Measurements from ENCODE around the gene PTCH1. TPM values are rescaled to one million over a fixed set of nuclear protein-coding genes. Genes with fewer than 3 reads are reported as not detected.

Gene PTCH1
- polyA plus RNA-seq, 2 of the 4 experiments (the other 2 are of a cell fraction), result 1.9 to 4.8 TPM

DNA sequence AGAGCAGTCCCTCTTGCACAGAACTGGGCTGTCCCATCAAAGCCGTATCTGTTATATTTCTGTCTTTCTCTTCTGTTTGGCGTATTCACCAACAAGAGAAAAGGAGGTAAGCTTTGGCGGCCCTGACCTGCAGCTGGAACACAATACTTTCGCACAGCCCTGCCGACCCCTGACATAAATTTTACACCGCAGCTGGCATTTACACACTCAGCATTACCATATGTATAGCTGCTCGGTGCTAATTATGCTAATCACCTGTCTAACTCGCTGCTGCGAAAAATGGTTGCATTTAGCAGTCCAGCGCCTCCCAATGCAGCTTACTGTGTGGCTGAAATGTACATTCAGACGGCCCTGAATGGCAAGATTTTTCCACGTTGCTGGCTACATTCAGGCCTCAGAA, 20.8 kb downstream of the PTCH1 start (continued):
- TF ChIP-seq, protein P1, sequence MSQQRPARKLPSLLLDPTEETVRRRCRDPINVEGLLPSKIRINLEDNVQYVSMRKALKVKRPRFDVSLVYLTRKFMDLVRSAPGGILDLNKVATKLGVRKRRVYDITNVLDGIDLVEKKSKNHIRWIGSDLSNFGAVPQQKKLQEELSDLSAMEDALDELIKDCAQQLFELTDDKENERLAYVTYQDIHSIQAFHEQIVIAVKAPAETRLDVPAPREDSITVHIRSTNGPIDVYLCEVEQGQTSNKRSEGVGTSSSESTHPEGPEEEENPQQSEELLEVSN (IDR thresholded peaks at IDR 0.05; ENCODE audit: borderline replicate concordance, low read depth), result no peak
- TF ChIP-seq RCOR1 (IDR thresholded peaks at IDR 0.05; ENCODE audit: low read depth, low read length) (no peak), HOXB13 (CRISPR knock-in tag; IDR thresholded peaks at IDR 0.05; ENCODE audit: low read depth) (no peak)

DNA sequence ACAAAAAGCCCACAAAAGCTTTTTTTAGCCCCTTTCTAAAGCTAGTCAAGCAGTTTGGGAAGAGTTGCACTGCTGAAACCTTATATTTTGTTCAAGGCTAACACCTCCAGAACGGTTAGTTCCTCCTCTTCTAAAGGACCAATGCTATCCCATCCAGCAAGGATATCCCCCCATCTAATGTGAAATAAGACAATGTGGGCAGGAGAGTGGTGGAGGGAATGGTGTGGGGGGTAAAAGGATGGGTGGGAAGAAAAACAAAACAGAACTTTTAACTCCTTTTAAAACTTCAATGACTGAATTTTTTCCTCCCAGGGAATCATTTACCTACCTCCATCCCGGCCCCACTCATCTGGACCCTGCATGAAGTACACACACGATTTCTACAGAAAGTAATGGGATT, 21.2 kb downstream of the PTCH1 start:
- H3K4me1 ChIP-seq, result 0 out of 3 replicates have a peak, but pooled peaks cover 3% of the 10 kb centered on the region
- DNase-seq (ENCODE audit: low read depth in 1 of 2, low spot score in 1 of 2), result no peak
- no peak overlapping the region for H3K4me2 ChIP-seq
- ATAC-seq, result no peak
- TF ChIP-seq, protein P2, sequence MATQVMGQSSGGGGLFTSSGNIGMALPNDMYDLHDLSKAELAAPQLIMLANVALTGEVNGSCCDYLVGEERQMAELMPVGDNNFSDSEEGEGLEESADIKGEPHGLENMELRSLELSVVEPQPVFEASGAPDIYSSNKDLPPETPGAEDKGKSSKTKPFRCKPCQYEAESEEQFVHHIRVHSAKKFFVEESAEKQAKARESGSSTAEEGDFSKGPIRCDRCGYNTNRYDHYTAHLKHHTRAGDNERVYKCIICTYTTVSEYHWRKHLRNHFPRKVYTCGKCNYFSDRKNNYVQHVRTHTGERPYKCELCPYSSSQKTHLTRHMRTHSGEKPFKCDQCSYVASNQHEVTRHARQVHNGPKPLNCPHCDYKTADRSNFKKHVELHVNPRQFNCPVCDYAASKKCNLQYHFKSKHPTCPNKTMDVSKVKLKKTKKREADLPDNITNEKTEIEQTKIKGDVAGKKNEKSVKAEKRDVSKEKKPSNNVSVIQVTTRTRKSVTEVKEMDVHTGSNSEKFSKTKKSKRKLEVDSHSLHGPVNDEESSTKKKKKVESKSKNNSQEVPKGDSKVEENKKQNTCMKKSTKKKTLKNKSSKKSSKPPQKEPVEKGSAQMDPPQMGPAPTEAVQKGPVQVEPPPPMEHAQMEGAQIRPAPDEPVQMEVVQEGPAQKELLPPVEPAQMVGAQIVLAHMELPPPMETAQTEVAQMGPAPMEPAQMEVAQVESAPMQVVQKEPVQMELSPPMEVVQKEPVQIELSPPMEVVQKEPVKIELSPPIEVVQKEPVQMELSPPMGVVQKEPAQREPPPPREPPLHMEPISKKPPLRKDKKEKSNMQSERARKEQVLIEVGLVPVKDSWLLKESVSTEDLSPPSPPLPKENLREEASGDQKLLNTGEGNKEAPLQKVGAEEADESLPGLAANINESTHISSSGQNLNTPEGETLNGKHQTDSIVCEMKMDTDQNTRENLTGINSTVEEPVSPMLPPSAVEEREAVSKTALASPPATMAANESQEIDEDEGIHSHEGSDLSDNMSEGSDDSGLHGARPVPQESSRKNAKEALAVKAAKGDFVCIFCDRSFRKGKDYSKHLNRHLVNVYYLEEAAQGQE (IDR thresholded peaks at IDR 0.05), result no peak
- TF ChIP-seq ZFP36 (IDR thresholded peaks at IDR 0.05; ENCODE audit: borderline replicate concordance, partially characterized antibody) (no peak), CEBPB (IDR thresholded peaks at IDR 0.05) (no peak), PHF8 (IDR thresholded peaks at IDR 0.05; ENCODE audit: borderline replicate concordance, low read depth) (no peak), ZNF302 (CRISPR knock-in tag; IDR thresholded peaks at IDR 0.05) (no peak), BHLHE40 (IDR thresholded peaks at IDR 0.05; ENCODE audit: low read depth, low read length) (no peak), FOSB (CRISPR knock-in tag; IDR thresholded peaks at IDR 0.05) (no peak), ESRRA (IDR thresholded peaks at IDR 0.05; ENCODE audit: borderline replicate concordance, low read length) (no peak), KDM5A (IDR thresholded peaks at IDR 0.05) (no peak), RAD21 (conservative IDR thresholded peaks at IDR 0.05 in 1 of 2, IDR thresholded peaks at IDR 0.05 in 1 of 2) (no peak)
- TF ChIP-seq, protein P3, sequence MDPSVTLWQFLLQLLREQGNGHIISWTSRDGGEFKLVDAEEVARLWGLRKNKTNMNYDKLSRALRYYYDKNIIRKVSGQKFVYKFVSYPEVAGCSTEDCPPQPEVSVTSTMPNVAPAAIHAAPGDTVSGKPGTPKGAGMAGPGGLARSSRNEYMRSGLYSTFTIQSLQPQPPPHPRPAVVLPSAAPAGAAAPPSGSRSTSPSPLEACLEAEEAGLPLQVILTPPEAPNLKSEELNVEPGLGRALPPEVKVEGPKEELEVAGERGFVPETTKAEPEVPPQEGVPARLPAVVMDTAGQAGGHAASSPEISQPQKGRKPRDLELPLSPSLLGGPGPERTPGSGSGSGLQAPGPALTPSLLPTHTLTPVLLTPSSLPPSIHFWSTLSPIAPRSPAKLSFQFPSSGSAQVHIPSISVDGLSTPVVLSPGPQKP (IDR thresholded peaks at IDR 0.05; ENCODE audit: low read depth, low read length), result no peak
- POLR2A ChIA-PET, result no interaction called here
- CTCF ChIA-PET, result interaction anchor here (0.6 to 1.4 kb wide), 2 partner anchors 10 to 207 kb away, joined by 3 to 4 read pairs; no protein-coding TSS in a partner anchor
- H3K27ac ChIP-seq, result no peak overlapping the region
- H3K9me3 ChIP-seq, result no peaks in the 10 kb centered on the region
- no peak overlapping the region for H3K4me3 ChIP-seq
- WGBS (ENCODE audit: missing lambda C conversion rate), result 76% methylated on average over 3 of the region's 3 CpGs
- FAIRE-seq, result no peak

DNA sequence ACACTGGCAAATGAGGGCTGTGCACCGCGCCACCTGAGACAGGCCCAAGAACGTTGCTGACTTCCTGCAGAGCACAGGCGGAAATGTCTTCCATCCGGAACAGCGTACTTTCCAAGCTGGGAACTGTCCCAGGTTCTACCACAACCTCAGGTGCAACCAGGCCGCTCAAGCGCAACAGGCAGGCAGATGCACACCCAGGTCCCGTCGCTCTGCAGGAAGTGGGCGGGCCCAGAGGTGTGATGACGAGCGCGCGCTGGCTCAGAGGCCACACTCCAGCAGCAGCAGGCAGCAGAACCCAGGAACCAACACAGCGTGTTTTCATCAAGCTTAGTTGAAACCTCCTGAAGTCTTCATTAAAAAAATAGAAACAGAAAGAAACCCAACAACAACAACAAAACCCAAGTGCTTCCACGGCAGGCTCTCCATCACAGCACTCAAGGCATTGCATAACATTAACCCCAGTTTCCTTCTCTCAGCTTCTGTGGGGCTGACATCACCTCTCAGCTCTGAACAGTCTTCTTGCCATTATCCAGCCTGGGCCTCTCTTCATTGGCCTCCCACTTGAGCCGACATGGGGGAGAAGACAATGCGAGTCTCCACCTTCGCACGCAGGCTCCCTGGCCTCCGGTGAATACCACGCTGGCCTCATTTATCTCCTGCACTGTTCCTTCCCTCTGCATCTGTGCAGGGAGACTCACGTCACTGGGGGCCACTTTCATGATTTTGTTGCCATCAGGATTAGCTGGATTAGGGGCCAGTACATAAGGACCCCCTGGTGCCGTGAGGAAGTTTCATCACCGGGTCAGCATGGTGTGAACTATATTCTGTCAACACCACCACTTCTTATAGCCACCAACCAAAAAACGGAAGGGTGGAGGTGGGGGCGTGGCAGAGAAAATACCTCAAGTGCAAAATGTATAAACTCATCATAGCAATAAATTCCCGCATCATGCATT, 22.1 kb downstream of the PTCH1 start:
- Histone ChIP-seq H3K4me1 (0 out of 3 replicates have a peak, but pooled peaks cover 3% of the 10 kb centered on the region), H3K4me3 (no peak overlapping the region), H3K9me3 (no peaks in the 10 kb centered on the region), H3K4me2 (no peak overlapping the region), H3K27ac (no peak overlapping the region)
- no peak for DNase-seq (ENCODE audit: low read depth in 1 of 2, low spot score in 1 of 2)
- no peak for FAIRE-seq
- ATAC-seq, result no peak
- CTCF ChIA-PET, result interaction anchor here (0.6 to 1.4 kb wide), 4 partner anchors 10 to 206 kb away, joined by 3 to 4 read pairs (median 4); no protein-coding TSS in a partner anchor
- POLR2A ChIA-PET, result no interaction called here
- 87% methylated on average over 29 of the region's 29 CpGs for WGBS (ENCODE audit: missing lambda C conversion rate)
- TF ChIP-seq, protein P2 (IDR thresholded peaks at IDR 0.05), result no peak
- TF ChIP-seq ESRRA (IDR thresholded peaks at IDR 0.05; ENCODE audit: borderline replicate concordance, low read length), result no peak
- TF ChIP-seq GATA3 (IDR thresholded peaks at IDR 0.05; ENCODE audit: borderline replicate concordance), result no peak
- no peak for TF ChIP-seq FOSL2 (IDR thresholded peaks at IDR 0.05)
- no peak for TF ChIP-seq FOSL2 (CRISPR knock-in tag; IDR thresholded peaks at IDR 0.05)
- TF ChIP-seq ZFP36 (IDR thresholded peaks at IDR 0.05; ENCODE audit: borderline replicate concordance, partially characterized antibody), result no peak
- no peak for TF ChIP-seq ZSCAN20 (CRISPR knock-in tag; IDR thresholded peaks at IDR 0.05)
- TF ChIP-seq, protein P4, sequence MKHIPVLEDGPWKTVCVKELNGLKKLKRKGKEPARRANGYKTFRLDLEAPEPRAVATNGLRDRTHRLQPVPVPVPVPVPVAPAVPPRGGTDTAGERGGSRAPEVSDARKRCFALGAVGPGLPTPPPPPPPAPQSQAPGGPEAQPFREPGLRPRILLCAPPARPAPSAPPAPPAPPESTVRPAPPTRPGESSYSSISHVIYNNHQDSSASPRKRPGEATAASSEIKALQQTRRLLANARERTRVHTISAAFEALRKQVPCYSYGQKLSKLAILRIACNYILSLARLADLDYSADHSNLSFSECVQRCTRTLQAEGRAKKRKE (CRISPR knock-in tag; IDR thresholded peaks at IDR 0.05; ENCODE audit: low read depth), result no peak
- TF ChIP-seq EP300 (IDR thresholded peaks at IDR 0.05), result no peak
- TF ChIP-seq HOXB13 (CRISPR knock-in tag; IDR thresholded peaks at IDR 0.05; ENCODE audit: low read depth), result no peak
- no peak for TF ChIP-seq SREBF2 (IDR thresholded peaks at IDR 0.05)
